Fibroblast of skin of abdomen (primary cell): Measurements from ENCODE around the gene KRT78.
"Not testable (repeated sequence)": the region's sequence is repeated elsewhere in the genome, so short reads cannot be mapped to it uniquely, and the experiment has no call there.

Source experiments
- DNase-seq: peaks from one replicate; pipeline ENCODE4 v3.0.0-alpha.2; 2013

Gene KRT78

DNA sequence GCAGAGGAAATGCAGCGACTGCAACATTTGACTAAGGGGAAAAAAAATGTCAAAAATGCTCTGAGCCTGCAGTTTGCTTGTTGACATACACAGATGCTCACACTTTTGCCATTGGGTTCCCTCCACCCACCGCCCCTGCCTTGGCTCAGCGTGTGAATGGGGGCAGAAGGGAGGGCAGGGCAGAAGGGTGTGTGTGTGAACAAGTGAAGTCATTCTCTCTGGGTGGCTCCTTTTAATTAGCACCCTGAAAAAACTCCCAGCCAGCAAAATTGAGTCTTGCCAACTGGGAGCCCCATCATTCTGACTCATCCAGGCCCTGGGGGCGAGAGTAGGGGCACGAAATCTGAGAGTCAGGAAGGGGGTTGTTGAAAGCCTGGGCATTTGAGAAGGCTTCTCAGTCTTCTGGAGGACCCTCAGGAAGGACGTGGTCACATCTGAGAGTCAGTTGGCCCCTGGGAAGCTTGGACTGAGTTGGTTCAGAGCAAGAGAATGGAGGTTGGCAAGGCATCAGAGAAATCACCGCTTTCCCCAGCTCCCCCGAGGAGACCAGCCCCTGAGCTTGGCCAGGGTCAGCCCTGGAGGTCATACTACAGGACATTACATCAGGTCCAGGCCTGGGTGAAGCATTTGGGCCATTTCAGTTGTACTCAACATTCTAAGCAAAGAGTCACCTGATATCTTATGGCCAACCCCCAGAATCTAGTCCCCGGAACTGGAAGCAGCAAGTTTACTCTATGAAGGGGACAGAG lies 22.7 kb upstream of the KRT78 start:
- DNase-seq = peak; percentile 79

DNA sequence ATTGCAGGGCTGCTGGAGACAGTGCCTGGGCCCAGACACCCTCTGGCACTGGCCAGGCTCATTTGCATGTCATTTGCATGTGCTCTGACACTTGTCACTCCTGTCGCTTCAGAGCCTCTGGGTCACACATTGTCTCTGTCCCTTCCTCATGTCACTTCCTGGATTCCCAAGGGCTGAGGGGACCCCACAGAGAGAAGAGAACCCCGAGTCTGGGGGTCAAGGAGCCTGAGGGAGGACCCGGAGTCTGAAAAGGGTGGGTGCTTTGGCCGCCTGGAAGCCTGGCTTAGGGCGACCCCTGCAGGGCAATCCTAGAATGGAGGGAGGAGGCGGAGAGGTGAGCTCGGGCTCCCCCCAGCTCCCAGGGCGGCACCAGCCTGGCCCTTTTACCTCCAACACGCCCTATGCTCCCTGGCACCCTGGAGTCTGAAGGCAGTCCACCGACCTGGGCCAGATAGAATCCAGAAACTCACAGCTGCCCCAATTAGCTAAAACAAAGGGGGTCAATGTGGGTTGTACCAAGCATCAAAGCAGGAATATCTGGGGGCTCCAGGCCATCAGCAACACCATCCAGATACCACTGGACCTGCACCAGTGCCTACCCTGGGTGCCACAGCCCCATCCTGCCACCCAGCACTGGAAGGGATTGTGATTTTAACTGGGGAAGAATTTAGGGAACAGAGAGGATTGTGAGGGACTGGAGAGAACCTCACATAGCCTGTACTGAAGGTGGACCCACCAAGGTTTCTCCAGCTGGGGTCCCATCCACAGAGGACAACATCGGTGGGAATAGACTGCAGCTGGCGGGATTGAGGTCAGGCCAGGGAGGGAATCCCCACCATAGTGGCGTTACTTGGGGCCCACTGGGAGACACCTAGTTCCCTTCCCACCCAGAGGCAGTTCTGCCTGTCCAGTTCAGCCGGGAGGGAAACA lies 21.8 kb upstream of the KRT78 start:
- peak; percentile 29 for DNase-seq

DNA sequence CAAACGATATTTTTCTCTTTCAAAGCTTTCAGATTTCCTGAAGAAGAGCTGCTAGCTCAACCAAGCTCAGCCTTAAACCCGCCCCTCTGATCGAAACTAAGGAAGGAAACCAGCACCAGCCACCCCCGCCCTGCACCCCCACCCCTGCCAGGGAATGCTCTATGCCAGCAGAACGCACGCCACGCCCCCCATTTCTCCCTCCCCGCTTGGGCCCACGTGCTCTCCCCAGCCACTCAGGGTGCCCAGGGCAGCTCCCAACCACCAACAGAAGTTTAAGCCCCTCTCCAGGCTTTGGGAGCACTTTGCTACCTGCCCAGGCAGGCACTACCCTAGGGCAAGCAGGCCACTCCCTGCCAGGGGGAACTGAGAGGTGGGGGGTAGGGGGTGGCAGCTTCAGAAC lies 18.8 kb upstream of the KRT78 start:
- no peak for DNase-seq

DNA sequence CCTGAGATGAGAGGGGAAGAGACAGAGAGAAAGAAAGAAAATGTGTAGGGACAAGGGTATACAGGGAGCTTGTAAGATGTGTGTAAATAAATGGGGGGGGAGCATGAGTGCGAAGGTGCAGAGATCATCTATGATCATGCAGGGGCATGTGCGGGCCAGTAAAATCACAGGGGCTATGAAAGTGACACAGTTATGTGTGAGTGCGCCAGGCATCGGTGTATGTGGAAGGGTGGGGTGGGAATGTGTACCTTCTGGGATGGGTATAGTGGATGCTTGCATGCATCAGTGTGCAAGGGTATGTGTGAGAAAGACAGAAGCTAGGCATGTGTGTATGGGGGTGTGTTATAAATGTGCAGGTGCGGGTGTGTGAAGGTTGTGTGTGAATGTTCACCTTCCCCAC lies 18.4 kb upstream of the KRT78 start:
- no peak for DNase-seq

DNA sequence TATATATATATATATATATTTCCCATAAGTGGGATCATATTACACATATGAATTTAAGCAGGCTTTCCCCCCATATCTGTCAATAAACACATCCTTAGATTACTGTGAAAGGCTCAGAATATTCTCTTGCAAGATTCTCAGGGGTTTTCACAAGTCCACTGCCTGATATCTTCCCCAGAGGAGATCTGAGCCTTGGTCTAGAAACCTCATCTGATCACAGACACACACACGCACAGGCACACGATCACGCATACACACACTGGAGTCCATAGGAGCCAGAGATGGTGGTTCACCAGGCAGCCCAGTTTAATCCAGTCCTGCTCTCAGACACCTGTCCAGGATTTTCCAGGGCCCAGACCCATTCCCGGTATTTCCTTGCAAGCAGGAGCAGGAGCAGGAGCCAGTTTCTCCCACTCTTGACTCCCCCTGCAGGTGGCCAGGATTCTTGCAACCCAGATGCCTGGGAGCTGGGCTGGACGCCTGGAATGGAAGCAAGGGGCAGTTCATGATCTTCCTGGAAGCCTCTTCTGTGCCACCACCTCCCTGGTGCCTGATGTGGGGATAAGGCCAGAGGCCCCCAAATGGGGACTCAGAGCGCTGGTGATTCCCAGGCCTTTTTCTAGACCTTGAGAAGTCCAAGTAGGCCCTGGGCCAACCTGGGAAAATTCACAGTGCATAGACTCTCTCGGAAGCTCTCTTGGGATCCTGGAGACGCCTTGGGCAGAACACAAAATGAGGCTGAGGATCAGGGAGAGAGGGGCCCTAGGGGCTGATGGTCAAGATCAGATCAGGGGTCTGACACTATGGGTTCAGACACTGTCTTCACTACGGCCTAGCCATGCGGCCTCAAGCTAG lies 16.5 kb upstream of the KRT78 start:
- DNase-seq = peak; percentile 61

DNA sequence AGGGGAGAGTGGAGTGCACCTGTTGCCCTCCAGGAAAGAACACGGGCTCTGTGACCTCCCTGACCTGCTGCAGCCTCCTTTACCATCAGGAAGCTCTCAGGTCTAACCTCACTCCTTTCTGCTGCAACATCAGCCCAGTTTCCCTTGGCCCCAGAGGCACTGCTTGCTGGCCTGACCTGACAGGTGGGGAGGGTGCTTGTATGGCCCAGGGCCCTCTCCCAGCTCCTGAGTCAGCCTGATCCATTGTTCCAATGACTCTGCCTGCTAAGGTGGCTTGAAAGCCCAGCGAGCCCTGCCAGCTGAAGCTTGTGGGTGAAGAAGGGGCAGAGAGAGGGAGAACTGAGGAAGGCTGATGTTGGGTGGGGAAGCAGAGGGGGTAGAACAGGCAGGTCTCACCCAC lies 13.2 kb upstream of the KRT78 start:
- DNase-seq = no peak

DNA sequence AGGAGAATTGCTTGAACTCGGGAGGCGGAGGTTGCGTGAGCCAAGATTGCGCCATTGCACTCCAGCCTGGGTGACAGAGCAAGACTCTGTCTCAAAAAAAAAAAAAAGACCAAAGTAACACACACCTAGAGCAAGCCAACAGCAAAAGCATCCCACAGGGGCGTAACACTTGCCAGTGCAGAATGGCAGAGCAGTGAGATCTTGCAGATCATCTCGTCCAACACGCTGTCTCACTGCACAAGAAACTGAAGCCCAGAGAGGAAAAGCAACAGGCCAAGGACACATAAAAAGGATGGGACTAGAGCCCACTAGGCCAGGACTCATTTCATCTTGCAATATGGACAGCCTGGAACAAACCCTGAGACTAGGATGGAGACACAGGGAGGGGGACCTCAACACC lies 12.7 kb upstream of the KRT78 start:
- no peak for DNase-seq

DNA sequence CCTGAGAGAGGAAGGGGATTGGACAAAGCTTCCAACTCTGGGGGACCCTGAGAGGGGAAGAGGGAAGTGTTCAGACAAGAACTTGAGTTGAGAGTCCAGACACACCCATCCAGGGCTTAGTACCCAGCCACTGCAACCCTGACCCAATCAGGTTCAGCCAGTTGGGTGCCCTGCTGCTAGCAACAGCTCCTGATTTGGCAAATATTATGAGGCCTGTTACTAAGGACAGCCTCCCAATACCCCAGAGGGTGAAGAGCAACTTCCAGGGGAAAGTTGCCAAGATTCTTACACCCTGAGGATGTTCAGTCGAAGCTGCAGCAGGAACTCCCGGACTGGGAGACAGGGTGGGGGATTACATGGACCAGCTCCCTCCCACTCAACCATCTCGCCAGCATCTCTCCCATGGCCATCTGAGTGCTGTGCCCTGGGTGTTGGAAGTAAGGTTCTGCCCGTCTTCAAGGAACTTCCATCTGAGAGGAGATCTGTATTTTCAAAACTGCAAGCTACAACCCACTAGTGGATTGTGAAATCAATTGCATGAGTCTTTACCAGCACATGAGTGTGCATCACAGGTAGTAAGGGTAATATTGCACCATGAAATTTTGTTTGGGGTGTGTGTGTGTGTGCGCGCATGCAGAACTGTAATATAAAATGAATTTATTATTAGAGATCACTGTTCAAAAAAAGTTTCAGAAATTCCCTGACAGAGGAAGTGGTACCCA lies 11.5 kb upstream of the KRT78 start:
- peak; percentile 14 for DNase-seq

DNA sequence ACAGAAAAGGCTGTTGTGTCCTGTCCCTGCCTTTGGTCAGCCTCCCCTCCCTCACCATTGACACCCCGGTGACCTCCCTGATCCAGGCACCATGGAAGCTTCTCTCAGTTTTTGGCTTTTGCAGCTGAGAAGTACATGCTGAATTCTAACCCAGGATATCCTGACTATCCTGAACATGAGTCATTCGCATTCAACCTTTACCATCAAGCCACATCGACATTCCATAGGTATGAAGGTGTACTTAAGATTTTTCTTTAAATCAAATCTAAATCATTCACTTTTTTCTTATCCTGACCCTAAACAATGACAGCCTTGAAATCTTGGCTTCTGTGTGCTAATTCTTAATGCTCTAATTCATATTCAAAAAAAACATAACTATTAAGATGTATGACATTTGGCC lies 8.7 kb upstream of the KRT78 start:
- no peak for DNase-seq

DNA sequence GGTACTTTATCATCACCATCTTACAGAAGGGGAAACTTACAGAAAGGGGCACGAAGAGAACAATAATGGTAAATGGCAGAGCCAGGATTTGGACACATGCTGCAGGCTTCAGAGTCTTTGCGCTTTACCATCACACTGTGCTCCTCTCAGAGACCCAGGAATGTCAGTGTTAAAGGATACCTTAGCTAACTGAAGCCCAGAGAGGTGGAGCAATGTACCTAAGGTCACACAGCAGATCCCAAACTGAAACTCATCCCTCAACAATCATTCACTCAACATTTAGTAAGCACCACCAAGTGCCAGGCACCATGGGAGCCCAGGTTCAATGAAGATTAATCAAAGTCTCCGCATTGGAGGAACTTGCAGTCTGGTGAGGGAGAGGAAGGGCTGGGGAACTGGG lies 8.0 kb upstream of the KRT78 start:
- no peak for DNase-seq

DNA sequence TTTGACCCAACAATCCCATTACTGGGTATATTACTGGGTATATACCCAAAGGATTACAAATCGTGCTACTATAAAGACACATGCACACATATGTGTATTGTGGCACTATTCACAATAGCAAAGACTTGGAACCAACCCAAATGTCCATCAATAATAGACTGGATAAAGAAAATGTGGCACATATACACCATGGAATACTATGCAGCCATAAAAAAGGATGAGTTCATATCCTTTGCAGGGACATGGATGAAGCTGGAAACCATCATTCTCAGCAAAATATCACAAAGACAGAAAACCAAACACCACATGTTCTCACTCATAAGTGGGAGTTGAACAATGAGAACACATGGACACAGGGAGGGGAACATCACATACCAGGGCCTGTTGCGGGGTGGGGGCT lies 7.3 kb upstream of the KRT78 start:
- not testable (repeated sequence) for DNase-seq

DNA sequence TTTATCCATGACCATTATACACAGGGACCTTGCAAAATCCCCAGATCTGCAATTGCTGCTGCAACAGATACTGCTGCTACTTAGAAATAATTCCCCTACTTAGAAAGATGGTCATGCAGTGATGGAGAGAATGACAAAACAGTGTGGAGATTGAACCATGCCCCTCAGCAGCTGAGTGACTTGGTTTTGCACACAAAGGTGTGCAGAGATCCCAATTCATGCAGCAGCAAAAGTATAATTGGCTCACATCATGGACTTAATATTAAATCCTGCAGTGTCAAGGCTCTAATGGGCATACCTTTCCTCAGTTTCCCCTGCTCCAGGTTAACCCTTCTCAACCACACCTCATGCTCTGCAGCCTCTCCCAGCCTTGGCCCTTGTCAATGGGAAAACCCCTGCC lies 3.0 kb upstream of the KRT78 start:
- DNase-seq = no peak

DNA sequence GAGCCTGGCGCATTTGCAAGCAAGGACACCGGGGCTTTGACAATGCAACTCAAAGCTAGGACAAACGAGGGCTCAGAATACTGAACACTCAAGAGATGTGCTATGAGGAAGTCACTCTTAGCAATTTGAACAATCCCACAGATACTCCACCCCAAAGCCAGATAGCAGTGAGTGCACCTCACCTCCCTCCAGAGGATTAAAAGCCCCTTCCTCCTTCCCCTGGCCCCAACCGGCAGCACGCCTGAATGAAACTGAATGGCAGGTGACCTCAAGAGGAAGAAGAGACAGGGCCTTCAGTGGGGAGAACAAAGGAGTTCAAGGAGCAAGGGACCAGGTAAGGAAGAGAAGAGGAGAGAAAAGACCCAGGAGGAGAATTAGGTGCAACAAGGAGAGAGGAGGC lies 1.9 kb upstream of the KRT78 start:
- no peak for DNase-seq

DNA sequence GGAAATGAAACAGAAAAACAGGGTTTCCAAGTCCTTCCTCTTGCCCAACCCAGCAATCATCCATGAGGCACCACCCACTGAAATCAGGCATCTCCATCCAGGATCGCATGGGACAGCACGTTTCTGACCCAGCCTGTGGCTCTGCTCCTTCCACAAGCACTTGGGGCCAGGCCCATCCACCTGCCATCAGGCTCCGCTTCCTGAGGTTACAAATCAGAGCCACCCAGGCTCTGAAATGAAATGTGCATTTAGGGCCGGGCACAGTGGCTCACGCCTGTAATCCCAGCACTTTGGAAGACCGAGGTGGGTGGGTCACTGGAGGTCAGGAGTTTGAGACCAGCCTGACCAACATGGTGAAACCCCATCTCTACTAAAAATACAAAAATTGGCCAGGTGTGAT lies 717 bp upstream of the KRT78 start:
- no peak for DNase-seq

DNA sequence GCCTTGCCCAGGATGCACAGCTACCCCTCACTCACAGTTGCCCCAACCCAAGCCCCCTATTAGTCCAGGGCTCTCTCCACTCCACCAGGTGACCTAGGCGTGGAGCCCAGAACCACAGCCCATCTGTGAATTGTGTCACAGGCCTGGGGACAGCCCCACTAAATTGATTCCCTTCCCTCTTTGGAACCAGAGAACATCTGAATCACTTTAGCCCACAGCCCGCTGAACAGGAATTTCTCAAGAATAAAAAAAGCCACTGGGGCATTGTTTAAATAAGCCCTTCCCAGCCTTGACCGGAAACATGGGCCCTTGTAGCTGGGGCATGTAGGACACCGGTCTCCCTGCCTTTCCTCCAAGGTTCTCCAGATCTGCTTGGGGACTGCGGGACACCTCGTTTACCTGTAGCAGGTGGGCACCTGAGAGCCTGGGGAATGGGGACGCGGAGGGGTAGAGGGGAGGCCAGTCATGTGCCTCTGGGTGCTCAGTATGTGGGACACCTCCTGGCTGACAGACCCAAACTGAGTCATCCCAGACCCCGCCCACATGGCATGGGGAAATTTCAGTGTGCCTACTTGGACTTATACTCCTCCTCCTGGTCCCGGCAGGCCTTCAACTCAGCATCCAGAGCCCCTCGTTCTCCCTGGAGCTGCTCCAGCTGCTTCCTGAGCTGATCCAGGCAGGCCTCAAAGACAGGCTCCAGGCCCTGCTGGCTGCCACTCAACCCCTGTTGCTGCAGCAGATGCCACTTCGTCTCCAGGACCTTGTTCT lies 1.3 kb downstream of the KRT78 start:
- no peak for DNase-seq

DNA sequence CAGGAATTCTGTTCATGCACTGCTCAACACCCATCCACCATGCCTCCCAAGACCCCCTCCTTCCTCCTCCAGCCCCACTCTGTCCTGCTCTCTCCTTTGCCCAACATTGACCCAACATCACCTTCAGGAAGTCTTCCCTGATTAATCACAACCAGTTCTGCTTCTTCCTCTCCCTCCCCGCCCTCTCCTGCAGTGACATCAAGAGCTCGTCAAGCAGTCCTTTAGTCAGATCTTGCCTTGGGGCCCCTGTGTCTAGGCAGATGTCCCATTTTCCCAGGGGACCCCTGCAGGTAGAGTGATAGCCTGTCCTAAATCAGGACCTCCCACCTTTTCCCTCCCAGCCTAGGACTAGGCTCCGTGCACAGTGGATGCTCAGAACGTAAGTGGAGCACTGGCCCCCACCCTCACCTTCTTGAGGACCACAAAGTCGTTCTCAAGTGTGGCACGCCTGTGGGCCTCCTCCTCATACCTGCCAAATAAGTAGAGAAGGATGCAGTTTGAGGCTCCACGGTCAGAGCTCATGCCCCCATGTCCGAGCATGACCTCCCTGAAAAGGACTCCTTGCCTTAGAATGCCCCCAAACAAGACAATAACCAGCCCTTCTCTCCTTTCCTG lies 2.3 kb downstream of the KRT78 start:
- DNase-seq = no peak

DNA sequence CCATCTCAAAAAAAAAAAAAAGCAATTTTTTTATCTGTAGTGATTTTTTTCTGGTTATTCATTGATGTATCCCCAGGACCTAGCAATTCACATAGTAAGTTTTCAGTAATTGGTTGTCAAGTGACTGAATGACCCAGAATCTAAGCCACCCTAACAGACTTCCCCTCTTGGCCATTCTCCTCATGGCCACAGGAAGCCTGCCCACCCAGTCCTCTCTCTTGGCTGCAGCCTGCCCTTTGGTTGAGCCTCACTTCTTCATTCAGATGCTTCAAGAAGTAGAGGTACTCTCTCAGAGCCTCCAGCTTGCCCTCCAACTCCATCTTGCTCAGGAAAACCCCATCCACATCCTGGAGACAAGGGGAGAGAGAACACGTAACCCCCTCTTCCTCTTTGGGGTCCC lies 2.8 kb downstream of the KRT78 start:
- no peak for DNase-seq

DNA sequence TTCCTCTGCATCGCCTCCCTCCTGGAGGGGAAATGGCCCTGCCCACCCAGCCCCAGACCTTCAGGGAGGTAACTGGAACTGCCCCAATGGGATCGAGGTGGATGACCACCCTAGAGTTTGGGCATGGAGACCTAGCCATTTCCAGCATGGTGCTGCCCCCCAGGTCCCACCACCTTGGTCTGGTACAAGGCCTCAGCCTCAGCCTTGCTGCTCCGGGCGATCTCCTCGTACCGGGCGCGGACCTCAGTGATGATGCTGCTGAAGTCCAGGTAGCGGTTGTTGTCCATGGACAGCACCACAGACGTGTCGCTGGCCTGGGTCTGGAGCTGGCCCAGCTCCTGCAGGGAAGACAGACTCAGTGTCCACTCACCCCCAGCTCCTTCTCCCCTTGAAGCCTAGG lies 4.4 kb downstream of the KRT78 start:
- no peak for DNase-seq

DNA sequence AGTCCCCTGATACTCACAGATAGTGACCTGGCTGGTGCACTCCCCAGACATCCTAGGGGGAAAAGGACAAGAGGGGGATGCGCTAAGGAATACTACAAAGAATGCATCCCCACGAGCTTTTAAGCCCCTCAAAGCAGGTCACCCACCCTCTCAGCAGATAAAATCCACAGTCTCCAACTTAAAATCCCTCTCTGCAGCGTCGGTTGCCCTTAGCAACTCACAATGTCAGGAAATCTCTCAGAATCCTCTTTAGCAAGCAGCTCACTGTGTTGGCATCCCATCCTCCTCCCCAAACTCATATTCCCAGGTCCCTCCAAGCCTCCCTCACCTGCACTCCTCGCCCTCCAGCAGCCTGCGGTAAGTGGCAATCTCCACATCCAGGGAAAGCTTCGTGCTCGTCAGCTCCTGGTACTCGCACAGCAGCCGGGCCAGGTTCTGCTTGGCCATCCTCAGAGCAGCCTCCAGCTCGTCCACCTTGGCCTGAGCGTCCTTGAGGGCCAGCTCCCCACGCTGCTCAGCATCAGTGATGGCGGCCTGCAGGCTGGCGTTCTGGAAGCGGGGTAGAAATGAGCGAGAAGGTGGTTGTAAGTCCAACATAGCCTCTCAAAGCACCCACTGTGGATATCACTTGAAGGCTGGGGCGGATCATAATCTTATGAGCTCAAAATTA lies 9.2 kb downstream of the KRT78 start:
- DNase-seq = no peak

DNA sequence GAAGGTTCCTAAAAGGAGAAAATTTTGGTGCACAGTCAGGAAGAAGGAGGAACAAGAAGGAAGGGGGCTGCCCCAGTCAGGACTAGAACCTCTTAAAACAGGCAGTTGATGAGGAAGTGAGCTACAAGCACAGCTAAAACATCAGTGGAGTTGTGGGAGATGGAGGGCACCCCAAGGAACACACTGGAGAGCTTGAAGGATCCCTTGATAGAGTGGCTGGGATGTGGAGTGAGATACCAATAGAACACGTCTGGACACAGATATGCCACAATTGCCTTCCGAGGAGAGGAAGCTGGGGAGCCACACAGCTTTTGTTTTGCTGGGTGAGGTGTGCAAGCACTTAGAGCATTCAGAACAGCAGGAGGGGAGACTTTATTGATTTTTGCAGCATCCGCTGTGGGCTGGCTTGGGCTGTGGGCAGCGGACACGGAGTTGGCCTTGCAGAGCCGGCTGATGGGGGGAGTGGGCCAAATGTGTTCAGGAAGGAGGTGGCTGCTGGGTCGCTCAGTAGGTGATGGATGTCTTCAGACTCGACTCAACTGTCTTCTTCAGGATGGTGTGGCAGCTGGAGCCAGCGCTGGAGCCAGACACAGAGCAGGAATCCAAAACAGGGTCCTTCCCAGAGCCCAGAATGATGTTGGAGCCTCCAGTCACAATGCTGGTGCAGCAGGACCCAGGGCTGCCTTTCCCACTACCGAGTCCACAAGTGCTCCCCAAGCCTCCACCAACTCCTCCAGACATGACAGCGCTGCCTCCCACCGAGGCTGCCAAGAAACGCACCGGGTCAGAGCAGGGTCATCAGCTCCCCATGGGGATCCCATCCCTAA lies 10.0 kb downstream of the KRT78 start:
- DNase-seq = no peak
